NCI-H1092 (cell line): ENCODE results near the gene MT2A.
"Not testable (repeated sequence)": the region's sequence is repeated elsewhere in the genome, so short reads cannot be mapped to it uniquely, and the experiment has no call there.

Experiments used
- DNase-seq: peaks from one replicate; lab custom pipeline; 2025; lab: John Stamatoyannopoulos, UW

Gene MT2A

GRCh38 chr16:56621665-56622445 lies 13.5 kb downstream of the MT2A start:
- not testable (repeated sequence) for DNase-seq

GRCh38 chr16:56623184-56623583 lies 14.8 kb downstream of the MT2A start:
- DNase-seq, result not testable (repeated sequence)

- DNase-seq, result no peak
Observed at GRCh38 chr16:56623637-56624036, 15.3 kb downstream of the MT2A start.

GRCh38 chr16:56625140-56625942 lies 17.0 kb downstream of the MT2A start, which contains the start of gene MT1E:
Gene MT1E (plus strand): TSS chr16:56625781. CDS start chr16:56625852, 71 bp downstream.
- no peak for DNase-seq

GRCh38 chr16:56625943-56626654 lies 17.7 kb downstream of the MT2A start:
- DNase-seq, result no peak

- no peak for DNase-seq
Observed at GRCh38 chr16:56626685-56627084, 18.3 kb downstream of the MT2A start.

- no peak for DNase-seq
Observed at GRCh38 chr16:56628486-56629350, 20.3 kb downstream of the MT2A start.

- no peak for DNase-seq
Observed at GRCh38 chr16:56629531-56629930, 21.1 kb downstream of the MT2A start.

- no peak for DNase-seq
Observed at GRCh38 chr16:56630134-56630533, 21.8 kb downstream of the MT2A start.

- no peak for DNase-seq
Observed at GRCh38 chr16:56631197-56631596, 22.8 kb downstream of the MT2A start.

- DNase-seq, result no peak
Observed at GRCh38 chr16:56631832-56632155, 23.4 kb downstream of the MT2A start.

GRCh38 chr16:56632156-56632847 lies 23.9 kb downstream of the MT2A start, which contains the start of gene MT1M:
Gene MT1M (plus strand): TSS chr16:56632659. CDS start chr16:56632732, 73 bp downstream.
- DNase-seq, result no peak

- DNase-seq, result no peak
Observed at GRCh38 chr16:56632848-56633365, 24.5 kb downstream of the MT2A start.

GRCh38 chr16:56633535-56633934 lies 25.2 kb downstream of the MT2A start:
- no peak for DNase-seq

- DNase-seq, result no peak
Observed at GRCh38 chr16:56634715-56635440, 26.5 kb downstream of the MT2A start.

GRCh38 chr16:56635441-56635967 lies 27.1 kb downstream of the MT2A start:
- DNase-seq, result no peak

- DNase-seq, result no peak
Observed at GRCh38 chr16:56636616-56637413, 28.4 kb downstream of the MT2A start.

- DNase-seq, result no peak
Observed at GRCh38 chr16:56637814-56638750, 29.7 kb downstream of the MT2A start, which contains the start of gene MT1A. Gene MT1A (plus strand): TSS chr16:56638666. CDS start chr16:56638739, 73 bp downstream.
